ENCODE results near the gene TTLL10.
"Not testable (repeated sequence)": the region's sequence is repeated elsewhere in the genome, so short reads cannot be mapped to it uniquely, and the experiment has no call there.

Gene TTLL10

DNA sequence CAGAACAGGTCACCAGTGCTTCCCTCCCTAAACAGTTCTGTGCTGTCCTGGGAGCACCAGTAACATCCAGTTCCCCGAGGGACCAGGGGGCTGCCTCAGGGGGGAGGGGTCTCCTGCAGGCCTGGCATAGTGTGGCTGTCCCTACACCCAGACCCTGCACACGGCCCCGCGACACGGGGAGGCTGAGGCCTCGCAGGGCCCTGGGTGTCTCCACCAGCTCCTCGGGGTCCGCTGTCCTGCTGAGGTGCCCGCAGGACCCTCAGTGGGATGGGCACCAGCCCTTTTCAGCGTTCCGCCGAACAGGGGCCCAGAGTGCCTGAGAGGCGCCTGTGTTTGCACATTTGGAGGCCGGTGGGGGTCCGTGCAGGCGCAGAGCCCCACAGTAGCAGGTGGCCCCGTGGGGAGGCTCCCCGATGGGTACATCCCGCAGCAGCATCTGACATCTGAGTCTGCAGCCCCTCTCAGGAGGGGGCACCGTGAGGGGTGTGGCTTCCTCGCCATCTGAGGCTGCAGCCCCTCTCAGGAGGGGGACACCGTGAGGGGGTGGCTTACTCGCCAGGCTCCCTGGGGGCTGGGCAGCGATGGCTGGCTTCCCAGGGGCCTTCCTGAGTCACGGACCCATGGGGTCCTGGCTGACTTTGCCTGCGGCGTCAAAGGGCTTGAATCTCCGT is 39.2 kb upstream of the TTLL10 start:
- TF ChIP-seq GATA1 (IDR thresholded peaks at IDR 0.05; ENCODE audit: low read depth, low read length): no peak
- TF ChIP-seq POLR2A (IDR thresholded peaks at IDR 0.05; ENCODE audit: low read length): no peak

DNA sequence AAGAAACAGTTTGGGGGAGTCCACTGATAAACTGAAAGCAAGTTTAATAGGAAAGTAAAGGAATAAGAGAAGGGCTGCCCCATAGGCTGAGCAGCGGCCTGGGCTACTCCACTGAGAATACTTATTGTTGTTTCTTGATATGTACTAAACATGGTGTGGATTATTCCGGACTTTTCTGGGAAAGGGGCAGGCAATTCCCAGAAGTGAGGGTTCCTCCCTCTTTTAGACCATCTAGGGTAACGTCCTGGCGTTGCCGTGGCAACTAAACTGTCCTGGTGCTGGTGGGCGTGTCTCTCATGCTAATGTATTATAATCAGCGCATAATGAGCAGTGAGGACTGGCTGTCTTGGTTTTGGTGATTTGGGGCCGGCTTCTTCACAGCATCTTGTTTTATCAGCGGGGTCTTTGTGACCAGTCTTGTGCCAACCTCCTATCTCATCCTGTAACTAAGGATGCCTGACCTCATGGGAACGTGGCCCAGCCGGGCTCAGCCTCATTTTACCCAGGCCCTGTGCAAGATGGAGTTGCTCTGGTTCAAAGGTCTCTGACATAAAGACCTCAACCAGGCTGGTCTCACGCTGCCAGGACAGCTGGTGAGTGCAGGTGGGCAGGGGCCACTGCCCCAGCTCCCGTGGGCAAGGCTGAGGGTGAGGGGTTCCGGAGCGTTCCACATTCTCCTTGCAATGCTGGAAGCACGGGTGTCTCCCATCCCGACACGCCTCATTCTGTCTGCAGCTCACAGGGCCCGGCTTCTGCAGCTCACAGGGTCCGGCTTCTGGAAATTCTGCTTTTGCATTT is 38.1 kb upstream of the TTLL10 start:
- TF ChIP-seq POLR2A (IDR thresholded peaks at IDR 0.05; ENCODE audit: low read length): no peak
- TF ChIP-seq GATA1 (IDR thresholded peaks at IDR 0.05; ENCODE audit: low read depth, low read length): no peak
- DNase-seq: peak in 1 of 2 experiments; percentile 23

More for the DNA sequence above, 39.2 kb upstream of the TTLL10 start:
- no peak for DNase-seq

DNA sequence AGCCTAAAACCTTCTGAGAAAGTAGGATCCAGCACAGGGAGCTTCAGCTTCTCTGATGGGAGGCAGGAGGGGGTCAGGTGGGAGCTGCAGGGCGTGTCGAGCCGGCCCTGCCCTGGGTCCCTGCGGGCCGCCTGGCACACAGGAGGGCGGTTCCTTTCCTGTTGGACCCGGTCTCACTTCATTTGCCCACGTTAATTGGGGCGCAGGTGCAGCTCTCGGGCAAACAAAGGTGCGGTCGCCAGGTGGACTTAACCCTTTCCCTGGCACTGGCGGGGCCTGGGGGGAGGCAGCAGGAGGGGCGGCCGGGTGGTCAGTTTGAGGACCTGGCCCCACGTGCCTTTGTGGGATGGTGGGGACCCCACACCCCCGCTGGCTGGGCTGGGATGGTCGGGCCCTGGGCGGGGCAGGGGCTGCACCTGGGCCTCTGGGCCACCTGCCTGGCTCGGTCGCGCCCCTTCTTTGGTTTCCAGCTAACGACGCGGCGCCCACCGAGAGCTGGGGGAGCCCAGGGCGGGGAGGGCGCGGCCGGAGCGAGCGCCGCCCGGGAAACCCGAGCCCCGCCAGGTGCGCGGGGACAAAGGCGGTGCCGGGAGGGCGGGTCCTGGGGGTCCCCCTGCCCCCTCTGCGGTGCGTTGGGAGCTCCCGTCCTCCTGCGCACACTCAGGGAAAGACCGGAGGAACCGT is 37.0 kb upstream of the TTLL10 start:
- no peak for DNase-seq
- TF ChIP-seq POLR2A (IDR thresholded peaks at IDR 0.05; ENCODE audit: low read length) (no peak), GATA1 (IDR thresholded peaks at IDR 0.05; ENCODE audit: low read depth, low read length) (no peak)

DNA sequence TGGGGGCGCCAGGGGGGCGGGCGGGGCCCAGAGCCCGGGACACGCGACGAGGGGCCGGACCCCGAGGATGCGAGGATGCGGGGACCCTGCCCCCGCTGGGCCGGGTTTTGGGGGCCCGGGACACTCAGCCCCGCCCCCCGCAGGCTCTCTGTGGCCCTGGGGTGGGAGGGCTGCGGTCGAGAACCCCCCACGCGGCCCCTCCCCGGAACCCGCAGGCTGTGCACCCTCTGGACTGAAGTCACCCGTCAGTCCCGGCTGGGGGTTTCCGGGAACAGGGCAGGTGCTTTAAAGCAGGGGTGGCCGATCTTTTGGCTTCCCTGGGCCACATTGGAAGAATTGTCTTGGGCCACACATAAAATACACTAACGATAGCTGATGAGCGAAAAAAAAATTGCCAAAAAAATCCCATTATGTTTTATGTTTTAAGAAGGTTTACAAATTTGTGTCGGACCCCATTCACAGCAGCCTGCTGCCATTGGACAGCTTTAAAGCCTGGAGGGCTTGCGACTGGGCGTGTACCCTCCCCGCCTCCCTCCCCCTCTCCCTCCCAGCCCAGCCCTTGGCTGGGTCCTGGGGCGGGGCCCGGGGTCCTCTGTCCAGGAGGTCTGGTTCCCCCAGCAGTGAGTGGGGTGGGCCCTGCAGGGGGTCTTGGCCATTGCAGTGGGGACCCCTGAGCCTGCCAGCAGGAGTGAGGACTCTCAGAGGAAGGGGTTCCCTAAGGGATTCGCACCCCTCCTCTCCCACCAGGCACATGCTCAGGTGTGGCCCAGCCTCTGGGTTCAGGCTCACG is 36.2 kb upstream of the TTLL10 start:
- no peak for DNase-seq
- TF ChIP-seq POLR2A (IDR thresholded peaks at IDR 0.05; ENCODE audit: low read length) (no peak), GATA1 (IDR thresholded peaks at IDR 0.05; ENCODE audit: low read depth, low read length) (no peak)

DNA sequence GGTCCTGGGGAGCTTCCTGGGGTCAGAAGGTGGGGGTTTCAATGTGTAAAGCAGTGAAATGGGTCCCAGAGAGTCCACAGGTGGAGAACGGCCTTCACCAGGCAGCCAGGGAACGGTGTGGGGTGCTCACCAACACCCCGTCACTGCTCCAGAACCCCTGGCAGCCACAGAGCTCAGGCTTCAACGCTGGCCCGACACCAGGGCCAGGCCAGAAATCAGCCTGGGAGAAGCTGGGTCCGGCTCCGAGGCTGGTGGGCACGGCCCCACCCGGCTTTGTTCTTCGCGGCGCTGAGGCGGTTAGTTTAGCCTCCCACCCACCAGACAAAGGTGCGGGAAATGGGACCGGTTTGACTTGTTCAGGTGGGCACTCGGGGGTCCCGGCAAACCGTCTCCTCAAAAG is 33.0 kb upstream of the TTLL10 start:
- TF ChIP-seq GATA1 (IDR thresholded peaks at IDR 0.05; ENCODE audit: low read depth, low read length) (no peak), POLR2A (IDR thresholded peaks at IDR 0.05; ENCODE audit: low read length) (no peak)
- no peak for DNase-seq

DNA sequence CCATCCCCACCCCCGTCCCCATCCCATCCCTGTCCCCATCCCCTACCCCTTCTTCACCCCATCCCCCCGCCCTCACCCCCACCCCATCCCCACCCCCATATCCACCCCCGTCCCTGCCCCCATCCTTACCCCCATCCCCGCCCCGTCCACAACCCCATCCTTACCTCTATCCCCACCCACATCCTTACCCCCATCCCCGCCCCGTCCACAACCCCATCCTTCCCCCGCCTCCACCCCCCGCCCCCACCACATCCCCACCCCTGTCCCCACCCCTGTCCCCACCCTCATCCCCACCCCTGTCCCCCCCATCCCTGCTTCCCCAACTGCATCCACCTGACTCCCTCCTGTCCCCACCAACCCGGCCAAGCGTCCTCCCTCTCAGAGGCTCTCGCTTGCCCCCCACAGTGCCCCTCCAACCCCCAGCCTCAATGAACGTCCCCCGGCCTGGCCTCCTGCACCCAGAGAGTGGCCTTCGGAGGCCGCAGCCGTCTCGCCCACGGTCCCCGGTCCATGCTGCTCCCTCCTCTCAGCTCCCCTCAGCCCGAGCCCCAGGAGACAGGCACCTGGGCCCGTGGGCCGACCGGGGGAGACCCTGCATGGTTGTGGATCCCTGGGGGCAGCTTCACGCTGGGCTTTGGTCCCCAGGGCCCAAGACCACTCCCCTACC is 32.3 kb upstream of the TTLL10 start:
- no peak for DNase-seq
- TF ChIP-seq GATA1 (IDR thresholded peaks at IDR 0.05; ENCODE audit: low read depth, low read length) (no peak), POLR2A (IDR thresholded peaks at IDR 0.05; ENCODE audit: low read length) (no peak)

DNA sequence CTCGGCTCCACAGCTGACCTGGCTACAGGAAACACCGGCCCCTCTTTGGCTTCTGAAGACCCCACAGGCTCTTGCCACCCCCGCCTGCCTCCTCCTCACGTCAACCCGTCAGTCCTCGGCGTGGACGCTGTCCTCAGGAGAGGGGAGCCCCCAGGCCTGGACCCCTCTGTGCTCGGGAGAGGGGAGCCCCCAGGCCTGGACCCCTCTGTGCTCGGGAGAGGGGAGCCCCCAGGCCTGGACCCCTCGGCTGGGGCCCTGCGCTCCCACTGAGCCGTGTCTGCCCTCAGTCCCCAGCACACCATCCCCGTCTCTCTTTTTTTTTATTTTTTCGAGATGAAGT is 31.8 kb upstream of the TTLL10 start:
- TF ChIP-seq POLR2A (IDR thresholded peaks at IDR 0.05; ENCODE audit: low read length) (no peak), GATA1 (IDR thresholded peaks at IDR 0.05; ENCODE audit: low read depth, low read length) (no peak)
- DNase-seq: no peak

DNA sequence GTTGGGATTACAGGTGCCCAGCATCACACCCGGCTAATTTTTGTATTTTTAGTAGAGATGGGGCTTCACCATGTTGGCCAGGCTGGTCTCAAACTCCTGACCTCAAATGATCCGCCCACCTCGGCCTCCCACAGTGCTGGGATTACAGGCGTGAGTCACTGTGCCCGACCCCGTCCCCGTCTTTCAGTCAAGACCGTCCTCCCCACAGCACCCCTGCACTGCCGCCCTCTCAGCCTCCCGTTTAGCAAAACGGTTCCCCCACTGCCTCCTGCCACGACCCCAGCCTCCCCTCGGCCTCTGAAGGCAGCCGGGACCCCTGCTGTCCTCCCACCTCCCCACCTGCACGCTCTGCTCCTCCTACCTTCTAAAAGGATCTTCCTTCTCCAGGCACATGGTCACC is 31.3 kb upstream of the TTLL10 start:
- not testable (repeated sequence) for DNase-seq

DNA sequence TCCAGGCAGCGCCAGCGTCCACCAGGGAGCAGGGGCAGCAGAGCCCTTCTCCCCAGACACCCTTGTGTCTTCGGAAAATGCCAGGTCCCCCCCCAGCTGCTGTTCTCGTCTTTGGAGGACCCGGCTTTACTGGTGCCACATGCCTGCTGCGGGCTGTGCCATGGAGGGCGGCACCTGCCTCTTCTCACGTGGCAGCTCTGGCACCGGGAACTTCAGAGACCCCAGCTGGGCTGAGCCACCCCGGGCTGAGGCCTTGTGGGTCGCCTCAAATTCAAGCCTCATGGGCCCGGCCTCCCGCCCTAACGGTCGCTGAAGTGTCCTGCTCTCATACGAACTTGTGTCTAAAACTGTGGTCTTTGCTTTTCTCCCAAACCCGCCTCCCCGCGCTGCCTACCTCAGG is 30.8 kb upstream of the TTLL10 start:
- TF ChIP-seq POLR2A (IDR thresholded peaks at IDR 0.05; ENCODE audit: low read length) (no peak), GATA1 (IDR thresholded peaks at IDR 0.05; ENCODE audit: low read depth, low read length) (no peak)
- DNase-seq: no peak

DNA sequence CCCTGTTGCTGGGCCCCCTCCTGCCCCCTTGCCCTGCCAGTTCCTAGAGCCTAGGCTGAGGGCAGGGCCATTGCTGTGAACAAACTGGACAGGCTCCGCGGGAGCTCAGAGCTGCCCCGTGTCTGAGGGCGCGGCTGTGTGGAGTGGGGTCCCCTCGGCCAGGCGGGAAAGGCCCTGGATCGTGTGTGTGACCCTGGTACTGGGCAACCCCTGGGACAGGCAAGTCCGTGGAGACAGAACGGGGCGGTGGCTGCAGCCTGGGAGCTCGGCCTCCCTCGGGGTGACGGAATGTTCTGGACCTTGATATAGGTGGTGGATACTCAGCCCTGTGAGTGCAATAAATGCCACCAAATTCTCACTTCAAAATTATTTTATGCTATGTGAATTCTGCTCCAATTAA is 30.0 kb upstream of the TTLL10 start:
- DNase-seq: no peak
- TF ChIP-seq POLR2A (IDR thresholded peaks at IDR 0.05; ENCODE audit: low read length): no peak
- TF ChIP-seq GATA1 (IDR thresholded peaks at IDR 0.05; ENCODE audit: low read depth, low read length): no peak

DNA sequence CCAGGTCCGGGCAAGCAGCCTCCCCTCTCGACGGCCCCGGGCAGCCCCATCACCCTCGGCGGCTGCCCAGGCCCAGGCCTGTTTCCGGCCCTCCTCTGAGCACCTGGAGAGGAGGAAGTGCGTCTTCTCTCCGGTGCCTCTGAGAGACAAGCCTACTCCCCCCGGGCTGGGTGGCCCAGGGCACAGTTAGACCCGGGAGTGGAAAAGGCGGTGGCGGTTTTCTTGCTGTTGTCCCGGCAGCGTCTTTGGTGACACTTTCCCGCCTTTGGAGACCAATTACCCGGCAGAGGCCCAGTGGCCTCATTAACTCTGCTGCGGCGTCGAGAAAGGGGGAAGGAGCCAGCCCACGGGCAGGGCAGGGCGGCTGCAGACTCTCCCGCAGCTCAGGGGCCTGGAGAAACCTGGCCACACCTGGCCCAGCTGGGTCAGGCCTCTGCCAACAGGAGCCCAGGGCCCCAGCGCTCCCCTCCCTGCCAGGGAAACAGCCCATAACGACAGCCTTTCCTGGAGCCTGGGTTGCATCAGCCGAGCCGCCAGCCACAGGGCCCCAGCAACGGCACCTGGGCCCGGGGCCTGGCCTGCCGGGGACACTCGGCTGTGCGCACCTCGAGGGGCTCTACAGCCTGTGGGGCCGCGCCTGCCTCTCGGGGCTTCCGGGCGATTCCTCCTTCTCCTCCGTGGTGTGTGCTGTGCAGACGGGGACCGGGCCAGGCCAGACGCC is 29.4 kb upstream of the TTLL10 start:
- DNase-seq: peak in 1 of 2 experiments; percentile 14
- TF ChIP-seq GATA1 (IDR thresholded peaks at IDR 0.05; ENCODE audit: low read depth, low read length) (no peak), POLR2A (IDR thresholded peaks at IDR 0.05; ENCODE audit: low read length) (no peak)

DNA sequence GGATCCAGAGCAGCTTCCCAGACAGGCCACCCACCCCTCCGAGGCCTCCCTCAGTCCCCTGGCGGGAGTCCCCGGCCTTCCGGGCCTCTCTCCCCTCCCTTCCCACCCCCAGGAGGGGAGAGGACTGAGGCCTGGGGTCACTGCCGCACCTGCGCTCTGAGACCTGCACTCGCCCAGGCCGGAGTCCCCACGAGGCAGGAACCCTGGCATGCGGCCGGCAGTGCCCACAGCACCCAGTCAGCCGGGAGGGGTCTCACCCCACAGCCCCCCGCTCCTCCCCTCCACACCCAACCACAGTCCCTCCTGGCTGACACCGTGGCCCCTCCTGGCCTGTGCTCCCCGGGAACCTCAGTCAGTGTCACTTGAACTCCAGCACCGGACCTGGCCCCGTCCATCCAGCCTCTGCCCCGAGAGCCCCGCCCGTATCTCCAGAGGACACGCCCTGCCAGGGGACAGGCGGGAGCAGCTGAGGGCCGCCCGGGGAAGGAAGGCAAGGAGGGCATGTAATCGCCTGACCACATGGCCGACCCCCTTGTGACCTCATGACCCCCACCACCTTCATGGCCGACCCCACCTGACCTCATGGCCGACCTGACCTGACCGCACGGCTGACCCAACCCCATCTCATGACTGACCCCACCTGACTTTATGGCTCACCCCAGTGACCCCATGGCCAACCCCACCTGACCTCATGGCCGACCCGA is 28.7 kb upstream of the TTLL10 start:
- no peak for DNase-seq
- TF ChIP-seq GATA1 (IDR thresholded peaks at IDR 0.05; ENCODE audit: low read depth, low read length) (no peak), POLR2A (IDR thresholded peaks at IDR 0.05; ENCODE audit: low read length) (no peak)
